IMR-90 (cell line): Measurements from ENCODE around the gene TAPBP. TPM values are rescaled to one million over a fixed set of nuclear protein-coding genes. Genes with fewer than 3 reads are reported as not detected.

Experiments
- ATAC-seq: fragments of 200-7000 bp; cut with Tn5 transposase; 2 replicates; pipeline ENCODE4 v1.9.1; 2020; ENCODE audit warnings: low read depth, mild to moderate bottlenecking, moderate library complexity
- BruUV-seq: library from RNA; stranded (reverse); fragments of 400-500 nt; replicated peaks from 2 replicates; lab custom pipeline; 2021; lab: Mats Ljungman, UMichigan
- CTCF ChIA-PET: fragments of 300-600 bp; formaldehyde crosslinking; extraction: SDS; loops from one replicate; lab custom pipeline; 2021; ENCODE audit warnings: antibody characterized with exemption; lab: Yijun Ruan, JAX
- POLR2A ChIA-PET: fragments of 300-600 bp; sonication (Branson Sonifier 250); formaldehyde crosslinking; loops from one replicate; lab custom pipeline; 2022; ENCODE audit warnings: antibody characterized with exemption; ENCODE audit not compliant: unreplicated experiment; lab: Charles Lee
- DNase-seq: peaks from one replicate; pipeline ENCODE4 v3.0.0; 2013
- H2AFZ ChIP-seq: replicated peaks from 2 replicates; pipeline ENCODE3; 2013; ENCODE audit warnings: low read length, mild to moderate bottlenecking; ENCODE audit not compliant: poor library complexity
- H2AK5ac ChIP-seq: 2 replicates; pipeline ENCODE4 v1.6.1; 2013; ENCODE audit warnings: low read depth, low read length, inconsistent platforms
- H2AK9ac ChIP-seq: replicated peaks from 2 replicates; pipeline ENCODE3; 2013; ENCODE audit warnings: mild to moderate bottlenecking, low read depth, low read length, moderate library complexity; ENCODE audit not compliant: poor library complexity
- H2BK120ac ChIP-seq: 2 replicates; pipeline ENCODE4 v1.6.1; 2013; ENCODE audit warnings: low read depth, low read length, inconsistent platforms
- H2BK15ac ChIP-seq: 3 replicates; pipeline ENCODE4 v1.6.1; 2013; ENCODE audit warnings: low read depth, low read length, inconsistent platforms
- H2BK20ac ChIP-seq: 2 replicates; pipeline ENCODE4 v1.6.1; 2013; ENCODE audit warnings: low read depth, mild to moderate bottlenecking, inconsistent platforms, low read length, moderate library complexity
- H2BK5ac ChIP-seq: 2 replicates; pipeline ENCODE4 v1.6.1; 2013; ENCODE audit warnings: mild to moderate bottlenecking, low read depth, low read length, inconsistent platforms; ENCODE audit not compliant: poor library complexity, severe bottlenecking
- H3K14ac ChIP-seq: replicated peaks from 2 replicates; pipeline ENCODE4 v1.6.1; 2013; ENCODE audit warnings: low read depth, low read length, inconsistent platforms
- H3K18ac ChIP-seq: 2 replicates; pipeline ENCODE4 v1.6.1; 2013; ENCODE audit warnings: low read depth, low read length, control low read depth
- H3K23ac ChIP-seq: 2 replicates; pipeline ENCODE4 v1.6.1; 2013; ENCODE audit warnings: low read depth, low read length, inconsistent platforms
- H3K27ac ChIP-seq: 2 replicates; pipeline ENCODE4 v1.5.1; 2013; ENCODE audit warnings: mild to moderate bottlenecking, control low read depth, low read length; ENCODE audit not compliant: insufficient read depth
- H3K27me3 ChIP-seq: 2 replicates; pipeline ENCODE4 v1.6.1; 2013; ENCODE audit warnings: low read length; ENCODE audit not compliant: control insufficient read depth, insufficient read depth
- H3K36me3 ChIP-seq: 2 replicates; pipeline ENCODE4 v1.6.1; 2013; ENCODE audit warnings: low read length, mixed read lengths; ENCODE audit not compliant: control insufficient read depth, insufficient read depth
- H3K4ac ChIP-seq: 2 replicates; pipeline ENCODE4 v1.6.1; 2013; ENCODE audit warnings: low read depth, low read length, inconsistent platforms
- H3K4me1 ChIP-seq: 2 replicates; pipeline ENCODE4 v1.6.1; 2013; ENCODE audit warnings: low read length, mixed read lengths; ENCODE audit not compliant: control insufficient read depth, insufficient read depth
- H3K4me2 ChIP-seq: 2 replicates; pipeline ENCODE4 v1.6.1; 2013; ENCODE audit warnings: low read depth, mild to moderate bottlenecking, control low read depth, low read length, moderate library complexity
- H3K4me3 ChIP-seq: 2 replicates; pipeline ENCODE4 v1.5.1; 2013; ENCODE audit warnings: low read depth, mild to moderate bottlenecking, control low read depth, low read length, moderate library complexity; ENCODE audit not compliant: insufficient read depth
- H3K56ac ChIP-seq: 2 replicates; pipeline ENCODE4 v1.6.1; 2013; ENCODE audit warnings: low read length, inconsistent platforms; ENCODE audit not compliant: insufficient read depth; ENCODE audit errors: extremely low read depth
- H3K79me1 ChIP-seq, 2 experiments: 2 replicates each; pipeline ENCODE4 v1.6.1; 2013; ENCODE audit warnings: low read length in 2 of 2, inconsistent platforms in 1 of 2, low read depth in 1 of 2
- H3K9ac ChIP-seq: 2 replicates; pipeline ENCODE4 v1.6.1; 2013; ENCODE audit warnings: low read depth, low read length, control low read depth
- H3K9me1 ChIP-seq: 2 replicates; pipeline ENCODE4 v1.6.1; 2013; ENCODE audit warnings: low read length, inconsistent platforms; ENCODE audit not compliant: insufficient read depth
- H3K9me3 ChIP-seq: 2 replicates; pipeline ENCODE4 v1.6.1; 2013; ENCODE audit warnings: low read length; ENCODE audit not compliant: control insufficient read depth, insufficient read depth
- H4K20me1 ChIP-seq: 2 replicates; pipeline ENCODE4 v1.6.1; 2013; ENCODE audit warnings: low read length, inconsistent platforms; ENCODE audit not compliant: insufficient read depth
- H4K5ac ChIP-seq: 2 replicates; pipeline ENCODE4 v1.6.1; 2013; ENCODE audit warnings: mild to moderate bottlenecking, low read depth, low read length, control low read depth
- H4K8ac ChIP-seq, 2 experiments: 2 replicates each; pipeline ENCODE4 v1.6.1; 2013; ENCODE audit warnings: low read depth in 2 of 2, low read length in 2 of 2, control low read depth in 1 of 2, inconsistent platforms in 1 of 2
- H4K91ac ChIP-seq: 2 replicates; pipeline ENCODE4 v1.6.1; 2013; ENCODE audit warnings: low read depth, low read length, inconsistent platforms; ENCODE audit not compliant: insufficient read depth
- BHLHE40 ChIP-seq: fragments of 150-350 bp; IDR thresholded peaks from 2 replicates; pipeline ENCODE4 v1.6.1; 2016; ENCODE audit warnings: mild to moderate bottlenecking, low read depth, low read length
- CHD1 ChIP-seq: IDR thresholded peaks from 2 replicates; pipeline ENCODE4 v1.6.1; 2012; ENCODE audit warnings: low read depth, low read length, improper control_type of control experiment
- MAFK ChIP-seq: IDR thresholded peaks from 2 replicates; pipeline ENCODE4 v1.6.1; 2012; ENCODE audit warnings: low read depth, low read length, improper control_type of control experiment
- MAZ ChIP-seq: IDR thresholded peaks from 2 replicates; pipeline ENCODE4 v1.6.1; 2012; ENCODE audit warnings: low read depth, mild to moderate bottlenecking, low read length, improper control_type of control experiment, moderate library complexity, borderline replicate concordance
- MXI1 ChIP-seq: IDR thresholded peaks from 2 replicates; pipeline ENCODE4 v1.6.1; 2012; ENCODE audit warnings: low read depth, mild to moderate bottlenecking, low read length, moderate library complexity, borderline replicate concordance
- POLR2A ChIP-seq: IDR thresholded peaks from 2 replicates; pipeline ENCODE4 v1.6.1; 2012; ENCODE audit warnings: mild to moderate bottlenecking, low read depth, low read length
- RAD21 ChIP-seq: IDR thresholded peaks from 2 replicates; pipeline ENCODE4 v1.6.1; 2012; ENCODE audit warnings: low read length, improper control_type of control experiment
- RFX5 ChIP-seq: IDR thresholded peaks from 2 replicates; pipeline ENCODE4 v1.8.0; 2012; ENCODE audit warnings: low read depth, mild to moderate bottlenecking, low read length, moderate library complexity
- SMC3 ChIP-seq: fragments of 150-350 bp; IDR thresholded peaks from 2 replicates; pipeline ENCODE4 v1.6.1; 2016; ENCODE audit warnings: low read depth, mild to moderate bottlenecking, antibody characterized with exemption, low read length, moderate library complexity
- WGBS, 2 experiments: methylation state at CpG; one replicate each; pipeline versions ENCODE4 v1.1.5 to v1.1.7; 2013; ENCODE audit warnings: missing lambda C conversion rate in 2 of 2; ENCODE audit not compliant: insufficient read length in 1 of 2; ENCODE audit errors: extremely low coverage in 2 of 2; 5-methylcytosine and 5-hydroxymethylcytosine counted together
- dilution Hi-C: fragments of 300-500 bp; cut with HindIII; formaldehyde crosslinking; loops from one replicate; pipeline ENCODE4 v1.14.3; 2018; ENCODE audit warnings: low sequenced_read_pairs; ENCODE audit not compliant: unreplicated experiment
- in situ Hi-C: fragments of 300-500 bp; cut with MboI; formaldehyde crosslinking; loops from 3 replicates; pipeline ENCODE4 v1.14.3; 2019; ENCODE audit warnings: low sequenced_read_pairs, inconsistent platforms, mixed read lengths
- intact Hi-C: fragments of 100-400 bp; cut with micrococcal nuclease; formaldehyde crosslinking; loops from 2 replicates; pipeline ENCODE4 v1.10.0; 2022
- polyA plus RNA-seq, 3 experiments: library from polyadenylated mRNA; depleted of rRNA; stranded (reverse); fragments of >200 nt; gene quantifications; 2 replicates each; pipeline ENCODE4 v1.2.3, GENCODE V29; 2012; ENCODE audit warnings: low replicate concordance in 1 of 3
- total RNA-seq: library from RNA; depleted of rRNA; stranded (reverse); fragments of >200 nt; gene quantifications from 2 replicates; pipeline ENCODE4 v1.2.3, GENCODE V29; 2012

Gene TAPBP
- total and polyA plus RNA-seq, 2 of the 4 experiments (the other 2 are of a cell fraction): 13.1 to 63.3 TPM

DNA sequence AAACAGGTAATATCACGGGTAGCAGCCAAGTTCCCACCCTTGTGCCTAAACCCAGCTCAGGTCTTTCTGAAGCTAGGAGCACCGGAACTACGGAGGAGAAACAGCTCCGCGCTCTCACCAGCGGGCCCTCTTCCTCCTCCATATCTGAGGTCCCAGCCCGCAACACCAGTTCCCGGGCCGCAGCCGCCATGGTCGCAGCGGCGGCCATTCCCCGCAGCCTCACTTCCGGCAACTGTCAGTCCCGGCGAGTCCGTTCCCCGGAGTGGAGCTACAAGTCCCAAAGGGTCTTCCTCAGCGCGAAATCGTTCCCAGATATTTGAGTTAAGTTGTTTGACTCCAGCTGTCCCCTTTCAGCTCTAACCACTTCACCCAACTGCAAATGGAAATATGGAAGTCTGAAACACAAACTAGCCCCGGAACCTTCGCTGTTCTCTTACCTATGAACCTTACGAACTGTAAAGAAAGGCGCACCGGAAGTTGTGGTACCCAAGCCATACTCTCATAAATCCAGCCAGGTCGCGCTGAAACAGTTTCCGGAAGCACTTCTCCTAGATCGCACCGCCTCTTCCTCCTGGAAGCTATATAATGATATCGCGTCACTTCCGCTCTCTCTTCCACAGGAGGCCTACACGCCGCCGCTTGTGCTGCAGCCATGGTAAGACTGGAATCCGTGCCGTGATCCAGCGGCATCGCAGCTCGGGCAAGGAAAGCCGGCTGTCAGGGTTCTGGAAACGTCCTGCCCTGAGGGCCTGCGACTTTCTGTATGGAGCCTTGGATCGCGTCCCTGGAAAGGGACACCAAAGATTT is 42.2 kb downstream of the TAPBP start, which contains the start of the genes RPS18 and VPS52:
Gene RPS18, plus strand, starts transcription at position 608 of the 807 bp plus-strand sequence. Its CDS starts 45 bp downstream, at position 653.
Gene VPS52, minus strand, starts transcription at position 409 of the 807 bp plus-strand sequence. Its CDS starts 201 bp downstream, at position 208.
- in situ Hi-C loops: no loop called here
- H4K20me1 ChIP-seq: peaks cover 48% of the 10 kb centered on the region
- H4K91ac ChIP-seq: peak within 1 kb of the TSS; percentile 98
- ChIA-PET POLR2A (interaction anchor here (0.5 to 1.2 kb wide), 4 partner anchors 9 to 64 kb away, joined by 3 to 7 read pairs (median 4); partner anchors contain the start of gene RING1), CTCF (no interaction called here)
- intact Hi-C loops: no loop called here
- H3K79me1 ChIP-seq: peaks cover 28 to 60% of the 10 kb centered on the region in 2 experiments
- H2AFZ ChIP-seq: peak within 1 kb of the TSS; percentile 98
- peak within 1 kb of the TSS; percentile 95 for H3K9ac ChIP-seq
- peak within 1 kb of the TSS; percentile 91; the same call in 1 of the 3 replicates for H2BK15ac ChIP-seq
- H4K5ac ChIP-seq: peak within 1 kb of the TSS; percentile 94
- no peaks in the 10 kb centered on the region for H3K9me3 ChIP-seq
- peak within 1 kb of the TSS; percentile 92 for H2BK5ac ChIP-seq
- peak within 1 kb of the TSS; percentile 99 for H4K8ac ChIP-seq
- peak within 1 kb of the TSS; percentile 89 for H3K27ac ChIP-seq
- H3K4me1 ChIP-seq: peaks cover 13% of the 10 kb centered on the region
- H3K18ac ChIP-seq: peak within 1 kb of the TSS; percentile 85
- DNase-seq: peak; percentile 100
- peak within 1 kb of the TSS; percentile 96 for H3K23ac ChIP-seq
- peak within 1 kb of the TSS; percentile 95 for H3K14ac ChIP-seq
- peak; percentile 81 for ATAC-seq
- BruUV-seq: no TSS peak
- peak within 1 kb of the TSS; percentile 71 for H3K4me3 ChIP-seq
- peaks cover 59% of the 10 kb centered on the region for H3K36me3 ChIP-seq
- peak within 1 kb of the TSS; percentile 84 for H3K4me2 ChIP-seq
- peak within 1 kb of the TSS; percentile 95 for H3K4ac ChIP-seq
- peak within 1 kb of the TSS; percentile 98 for H2AK5ac ChIP-seq
- H2BK20ac ChIP-seq: peak within 1 kb of the TSS; percentile 94
- H3K56ac ChIP-seq: peak within 1 kb of the TSS; percentile 100
- H3K9me1 ChIP-seq: peaks cover 9% of the 10 kb centered on the region
- TF ChIP-seq MAZ: peak; percentile 37; the same call in 1 of the 2 replicates
- TF ChIP-seq MXI1: peak; percentile 96
- TF ChIP-seq SMC3: 0 out of 2 replicates have a peak, but pooled peaks have one; percentile 0
- 0 out of 2 replicates have a peak, but pooled peaks have one; percentile 57 for TF ChIP-seq CHD1
- peak; percentile 99 for TF ChIP-seq POLR2A
- 0 out of 2 replicates have a peak, but pooled peaks have one; percentile 55 for TF ChIP-seq RFX5
- no peak for TF ChIP-seq RAD21
- TF ChIP-seq BHLHE40: no peak
- TF ChIP-seq MAFK: no peak
- dilution Hi-C loops: no loop called here
- 0% methylated on average over 16 of the region's 48 CpGs; no CpG with 5 or more reads in 1 of the 2 experiments for WGBS, 2 experiments
- H2AK9ac ChIP-seq: peak within 1 kb of the TSS; percentile 99
- peak within 1 kb of the TSS; percentile 97 for H2BK120ac ChIP-seq
- no peaks in the 10 kb centered on the region for H3K27me3 ChIP-seq
